Measurements from ENCODE around the gene FYN. TPM values are rescaled to one million over a fixed set of nuclear protein-coding genes. Genes with fewer than 3 reads are reported as not detected.

The FYN gene
- total RNA-seq, 2 donors from 2014 or later = 13.7 to 103 TPM

DNA sequence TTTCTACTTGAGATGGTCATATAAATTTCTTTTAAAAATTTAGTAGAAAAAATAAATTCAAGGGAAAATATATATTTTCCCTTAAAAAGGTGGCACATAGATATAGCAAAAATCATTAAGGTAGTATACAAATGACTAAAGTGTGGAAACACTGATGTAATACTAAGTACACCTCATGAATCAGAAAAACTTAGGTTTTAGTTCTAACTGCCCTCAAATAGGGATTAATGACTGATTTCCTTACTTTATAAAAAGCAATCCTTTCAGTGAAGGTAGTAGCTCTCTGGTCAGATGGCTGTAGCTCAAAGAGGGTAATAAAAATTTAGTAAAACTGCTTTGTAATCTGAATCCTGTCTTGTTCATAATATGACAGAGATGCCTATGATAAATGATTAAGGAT, 63.5 kb downstream of the FYN start:
- Histone ChIP-seq H3K9me3 (no peaks in the 10 kb centered on the region), H3K36me3 (no peaks in the 10 kb centered on the region), H3K4me3 (no peak overlapping the region), H3K27me3 (replicated peaks; ENCODE audit: insufficient read depth) (no peaks in the 10 kb centered on the region), H3K4me1 (replicated peaks) (no peaks in the 10 kb centered on the region), H3K27ac (no peak overlapping the region)
- intact Hi-C loops (cut with DNase I) = no loop called here
- no peak for DNase-seq (ENCODE audit: low spot score)
- TF ChIP-seq POLR2AphosphoS5 (IDR thresholded peaks at IDR 0.05) (no peak), POLR2A (IDR thresholded peaks at IDR 0.05) (no peak), CTCF (IDR thresholded peaks at IDR 0.05) (no peak)

GRCh38 chr6:111809264-111809663, 64.0 kb downstream of the FYN start:
- DNase-seq (ENCODE audit: low spot score) = no peak
- Histone ChIP-seq H3K27ac (no peak overlapping the region), H3K4me3 (no peak overlapping the region), H3K4me1 (replicated peaks) (no peaks in the 10 kb centered on the region), H3K27me3 (replicated peaks; ENCODE audit: insufficient read depth) (no peaks in the 10 kb centered on the region), H3K9me3 (no peaks in the 10 kb centered on the region), H3K36me3 (no peaks in the 10 kb centered on the region)
- WGBS = 98% methylated on average over 5 of the region's 5 CpGs
- TF ChIP-seq CTCF (IDR thresholded peaks at IDR 0.05) (no peak), POLR2AphosphoS5 (IDR thresholded peaks at IDR 0.05) (no peak), POLR2A (IDR thresholded peaks at IDR 0.05) (no peak)
- intact Hi-C loops (cut with DNase I) = no loop called here

DNA sequence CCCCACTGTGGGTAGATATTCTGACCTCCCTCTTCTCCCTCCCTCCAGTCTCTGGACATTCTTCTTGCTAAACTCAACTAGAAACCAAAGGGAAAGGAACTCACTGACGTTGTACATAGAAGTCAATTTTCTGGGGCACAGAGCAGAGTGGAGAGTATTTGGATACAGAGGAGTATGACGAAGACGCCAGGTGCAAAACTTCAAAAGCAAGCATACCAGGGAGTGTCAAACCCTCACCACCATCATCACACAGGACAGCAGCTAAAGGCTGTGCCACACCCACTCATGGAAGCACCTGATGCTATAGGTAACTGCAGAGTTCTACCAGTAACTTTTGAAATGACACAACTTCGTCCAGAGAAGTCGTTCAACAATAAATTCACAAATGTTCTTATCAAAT, 64.8 kb downstream of the FYN start:
- TF ChIP-seq POLR2AphosphoS5 (IDR thresholded peaks at IDR 0.05) (no peak), CTCF (IDR thresholded peaks at IDR 0.05) (no peak), POLR2A (IDR thresholded peaks at IDR 0.05) (no peak)
- no peaks in the 10 kb centered on the region for H3K36me3 ChIP-seq
- intact Hi-C loops (cut with DNase I) = no loop called here
- WGBS = 94% methylated on average over 5 of the region's 5 CpGs
- no peaks in the 10 kb centered on the region for H3K9me3 ChIP-seq
- no peak for DNase-seq (ENCODE audit: low spot score)
- no peaks in the 10 kb centered on the region for H3K4me1 ChIP-seq (replicated peaks)
- H3K27ac ChIP-seq = no peak overlapping the region
- no peak overlapping the region for H3K4me3 ChIP-seq
- no peaks in the 10 kb centered on the region for H3K27me3 ChIP-seq (replicated peaks; ENCODE audit: insufficient read depth)

DNA sequence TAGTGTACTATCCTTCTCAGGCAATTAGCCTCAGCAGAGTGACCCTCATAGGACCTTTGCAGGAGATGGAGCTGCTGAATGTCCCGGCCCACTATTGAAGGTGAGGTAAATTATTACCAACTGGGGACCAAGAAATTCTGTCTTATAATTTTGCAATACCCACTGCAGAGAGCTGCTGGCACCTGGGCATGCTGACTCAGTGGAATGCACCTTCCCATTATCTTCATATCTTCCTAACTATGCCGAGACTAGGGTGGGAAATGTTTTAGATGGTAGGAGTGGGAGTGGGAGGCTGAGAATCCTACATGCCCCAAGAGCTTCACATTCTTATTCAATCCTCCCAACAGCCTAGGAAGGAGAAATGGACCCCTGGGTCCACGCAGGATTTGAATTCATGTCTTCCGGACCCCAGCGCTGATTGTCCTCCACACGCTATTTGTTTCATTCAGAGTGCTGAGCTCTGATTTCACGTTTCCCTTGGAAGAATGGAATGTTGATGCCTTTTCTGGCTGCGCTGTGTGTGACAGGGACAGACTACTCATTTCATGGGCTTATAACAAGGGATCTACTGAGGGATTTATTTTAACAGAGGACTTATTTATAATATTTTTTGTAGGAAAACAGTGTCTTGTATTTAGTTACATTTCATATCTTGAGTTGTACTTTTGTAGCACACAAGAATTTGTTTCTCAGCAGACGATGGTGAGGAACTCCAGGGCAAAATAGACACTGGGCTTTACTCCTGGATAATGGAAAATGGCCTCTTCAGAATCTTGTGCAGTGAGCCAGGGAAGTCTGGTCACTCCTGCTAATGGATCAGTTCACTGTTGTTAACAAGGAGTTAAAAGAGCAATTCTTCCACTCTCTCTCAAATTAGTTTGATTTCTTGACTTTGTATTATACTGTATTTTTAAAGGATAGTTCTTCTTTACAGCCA, 66.4 kb downstream of the FYN start:
- intact Hi-C loops (cut with DNase I) = no loop called here
- H3K9me3 ChIP-seq = no peaks in the 10 kb centered on the region
- no peak overlapping the region for H3K27ac ChIP-seq
- 92% methylated on average over 9 of the region's 9 CpGs for WGBS
- H3K27me3 ChIP-seq (replicated peaks; ENCODE audit: insufficient read depth) = no peaks in the 10 kb centered on the region
- DNase-seq (ENCODE audit: low spot score) = no peak
- no peak overlapping the region for H3K4me3 ChIP-seq
- H3K36me3 ChIP-seq = no peaks in the 10 kb centered on the region
- H3K4me1 ChIP-seq (replicated peaks) = no peaks in the 10 kb centered on the region
- no peak for TF ChIP-seq POLR2A (IDR thresholded peaks at IDR 0.05)
- TF ChIP-seq POLR2AphosphoS5 (IDR thresholded peaks at IDR 0.05) = no peak
- TF ChIP-seq CTCF (IDR thresholded peaks at IDR 0.05) = no peak

GRCh38 chr6:111806165-111806547, 67.1 kb downstream of the FYN start:
- Histone ChIP-seq H3K9me3 (no peaks in the 10 kb centered on the region), H3K4me1 (replicated peaks) (no peaks in the 10 kb centered on the region), H3K4me3 (no peak overlapping the region), H3K36me3 (no peaks in the 10 kb centered on the region), H3K27ac (no peak overlapping the region), H3K27me3 (replicated peaks; ENCODE audit: insufficient read depth) (no peaks in the 10 kb centered on the region)
- intact Hi-C loops (cut with DNase I) = no loop called here
- DNase-seq (ENCODE audit: low spot score) = no peak
- WGBS = 88% methylated on average over 5 of the region's 5 CpGs
- TF ChIP-seq POLR2A (IDR thresholded peaks at IDR 0.05) (no peak), CTCF (IDR thresholded peaks at IDR 0.05) (no peak), POLR2AphosphoS5 (IDR thresholded peaks at IDR 0.05) (no peak)
